ENCODE data around the gene ASS1. TPM values are rescaled to one million over a fixed set of nuclear protein-coding genes. Genes with fewer than 3 reads are reported as not detected.

Gene ASS1
- total RNA-seq, 1 donor from 2014 or later, result 94.8 TPM

DNA sequence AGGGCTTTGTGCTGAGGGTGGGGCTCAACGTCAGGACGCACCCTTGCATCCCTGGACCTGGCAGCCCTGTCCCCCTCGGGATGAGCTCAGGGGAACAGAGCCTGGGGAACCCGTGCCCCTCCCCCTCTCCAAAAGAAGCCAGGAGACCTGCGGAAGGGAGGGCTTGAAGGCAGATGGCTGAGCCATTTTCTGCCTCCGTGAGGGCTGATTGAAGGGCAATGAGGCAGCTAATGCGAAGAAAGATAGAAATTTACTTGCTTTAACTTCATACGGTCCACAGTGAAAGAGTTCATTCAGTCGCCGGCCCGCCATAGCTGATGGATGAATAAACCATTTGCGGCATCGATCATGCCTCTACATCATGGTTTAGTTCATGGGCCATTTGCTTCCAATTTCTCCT lies 28.8 kb downstream of the ASS1 start:
- Mint-ChIP-seq H3K36me3 (peaks cover 4% of the 10 kb centered on the region), H3K27me3 (ENCODE audit: low read depth) (no peaks in the 10 kb centered on the region), H3K9me3 (no peaks in the 10 kb centered on the region), H3K4me1 (peaks cover 7% of the 10 kb centered on the region), H3K27ac (no peak overlapping the region), H3K4me3 (no peak overlapping the region)
- DNase-seq (ENCODE audit: low spot score in 2 of 2, unreplicated experiment in 2 of 2), result no peak
- TF ChIP-seq, protein P1, sequence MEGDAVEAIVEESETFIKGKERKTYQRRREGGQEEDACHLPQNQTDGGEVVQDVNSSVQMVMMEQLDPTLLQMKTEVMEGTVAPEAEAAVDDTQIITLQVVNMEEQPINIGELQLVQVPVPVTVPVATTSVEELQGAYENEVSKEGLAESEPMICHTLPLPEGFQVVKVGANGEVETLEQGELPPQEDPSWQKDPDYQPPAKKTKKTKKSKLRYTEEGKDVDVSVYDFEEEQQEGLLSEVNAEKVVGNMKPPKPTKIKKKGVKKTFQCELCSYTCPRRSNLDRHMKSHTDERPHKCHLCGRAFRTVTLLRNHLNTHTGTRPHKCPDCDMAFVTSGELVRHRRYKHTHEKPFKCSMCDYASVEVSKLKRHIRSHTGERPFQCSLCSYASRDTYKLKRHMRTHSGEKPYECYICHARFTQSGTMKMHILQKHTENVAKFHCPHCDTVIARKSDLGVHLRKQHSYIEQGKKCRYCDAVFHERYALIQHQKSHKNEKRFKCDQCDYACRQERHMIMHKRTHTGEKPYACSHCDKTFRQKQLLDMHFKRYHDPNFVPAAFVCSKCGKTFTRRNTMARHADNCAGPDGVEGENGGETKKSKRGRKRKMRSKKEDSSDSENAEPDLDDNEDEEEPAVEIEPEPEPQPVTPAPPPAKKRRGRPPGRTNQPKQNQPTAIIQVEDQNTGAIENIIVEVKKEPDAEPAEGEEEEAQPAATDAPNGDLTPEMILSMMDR (IDR thresholded peaks at IDR 0.05; ENCODE audit: unreplicated experiment), result no peak

DNA sequence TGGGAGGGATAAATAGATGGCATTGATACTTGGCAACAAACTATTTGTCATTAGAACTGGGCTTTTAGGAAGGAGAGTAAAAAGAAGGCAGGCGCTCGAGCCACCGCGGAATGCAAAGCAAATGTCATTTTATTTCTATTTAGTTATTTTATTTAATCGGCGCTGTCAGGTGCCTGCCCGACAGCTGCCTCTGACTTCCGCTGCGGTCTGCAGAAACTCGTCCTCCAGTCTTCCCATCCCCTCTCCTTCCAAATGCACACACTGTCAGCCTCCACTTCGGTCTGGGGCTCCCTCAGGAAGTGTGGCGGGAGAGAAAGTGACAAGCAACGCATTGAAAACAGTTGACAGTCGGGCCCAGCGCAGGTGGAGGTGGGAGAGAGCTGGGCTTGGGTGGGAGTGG lies 29.3 kb downstream of the ASS1 start:
- Mint-ChIP-seq H3K27me3 (ENCODE audit: low read depth) (no peaks in the 10 kb centered on the region), H3K36me3 (peaks cover 4% of the 10 kb centered on the region), H3K9me3 (no peaks in the 10 kb centered on the region), H3K4me3 (no peak overlapping the region), H3K4me1 (peaks cover 8% of the 10 kb centered on the region), H3K27ac (no peak overlapping the region)
- no peak for DNase-seq (ENCODE audit: low spot score in 2 of 2, unreplicated experiment in 2 of 2)
- TF ChIP-seq, protein P1 (IDR thresholded peaks at IDR 0.05; ENCODE audit: unreplicated experiment), result no peak

GRCh38 chr9:130476151-130476730 lies 31.5 kb downstream of the ASS1 start:
- H3K27ac Mint-ChIP-seq, result no peak overlapping the region
- peaks cover 2% of the 10 kb centered on the region for H3K36me3 Mint-ChIP-seq
- H3K4me1 Mint-ChIP-seq, result peaks cover 11% of the 10 kb centered on the region
- DNase-seq (ENCODE audit: low spot score in 2 of 2, unreplicated experiment in 2 of 2), result no peak
- H3K27me3 Mint-ChIP-seq (ENCODE audit: low read depth), result no peaks in the 10 kb centered on the region
- no peak overlapping the region for H3K4me3 Mint-ChIP-seq
- H3K9me3 Mint-ChIP-seq, result no peaks in the 10 kb centered on the region
- TF ChIP-seq, protein P1 (IDR thresholded peaks at IDR 0.05; ENCODE audit: unreplicated experiment), result no peak

DNA sequence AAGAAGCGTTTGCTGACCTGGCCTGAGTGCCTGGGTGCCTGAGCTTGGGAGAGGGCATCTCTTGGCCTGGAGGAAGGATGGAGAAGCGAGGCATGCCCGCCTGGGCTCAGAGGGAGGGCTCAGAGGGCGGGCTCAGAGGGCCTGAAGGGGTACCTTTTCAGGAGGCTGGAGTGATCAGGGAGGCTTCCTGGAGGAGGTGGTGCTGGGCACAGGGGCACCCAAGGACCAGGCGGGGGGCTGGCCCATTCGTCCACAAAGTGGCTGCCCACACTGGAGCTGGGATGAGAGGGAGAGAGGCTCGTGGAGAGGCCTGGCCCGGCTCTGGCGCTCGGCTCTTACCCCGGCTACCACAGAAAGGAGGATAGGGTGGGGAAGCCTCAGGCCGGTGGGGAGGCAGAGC lies 32.8 kb downstream of the ASS1 start:
- Mint-ChIP-seq H3K27me3 (ENCODE audit: low read depth) (no peaks in the 10 kb centered on the region), H3K9me3 (no peaks in the 10 kb centered on the region), H3K4me3 (no peak overlapping the region), H3K27ac (no peak overlapping the region), H3K36me3 (peaks cover 2% of the 10 kb centered on the region), H3K4me1 (peaks cover 14% of the 10 kb centered on the region)
- DNase-seq (ENCODE audit: low spot score in 2 of 2, unreplicated experiment in 2 of 2), result no peak
- TF ChIP-seq, protein P1 (IDR thresholded peaks at IDR 0.05; ENCODE audit: unreplicated experiment), result no peak

DNA sequence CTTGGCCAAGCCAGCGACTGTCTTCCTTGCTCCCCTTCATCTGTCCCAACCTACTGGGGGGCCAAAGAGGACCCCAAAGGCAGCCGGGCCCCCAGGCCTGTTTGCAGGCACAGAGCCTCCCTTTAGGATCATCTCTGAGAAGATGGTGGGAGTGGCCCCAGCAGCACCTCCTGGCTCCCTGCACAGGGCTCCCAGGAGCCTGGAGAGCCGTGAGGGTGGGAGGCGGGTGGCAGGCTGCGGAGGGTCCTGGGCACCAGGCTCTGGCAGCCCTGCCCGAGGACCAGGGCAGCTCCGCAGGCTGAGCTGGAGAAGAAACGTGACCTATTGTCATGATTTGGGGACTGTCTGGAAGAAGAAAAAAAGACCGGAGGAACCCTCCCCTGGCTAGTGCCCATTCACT lies 33.4 kb downstream of the ASS1 start:
- Mint-ChIP-seq H3K9me3 (no peaks in the 10 kb centered on the region), H3K36me3 (peaks cover 2% of the 10 kb centered on the region), H3K4me3 (no peak overlapping the region), H3K27ac (no peak overlapping the region), H3K27me3 (ENCODE audit: low read depth) (no peaks in the 10 kb centered on the region), H3K4me1 (peaks cover 20% of the 10 kb centered on the region)
- TF ChIP-seq, protein P1 (IDR thresholded peaks at IDR 0.05; ENCODE audit: unreplicated experiment), result no peak
- no peak for DNase-seq (ENCODE audit: low spot score in 2 of 2, unreplicated experiment in 2 of 2)
